Muscle layer of colon (tissue), 2 donors: Measurements from ENCODE around the gene LSAMP.
"Not testable (repeated sequence)": the region's sequence is repeated elsewhere in the genome, so short reads cannot be mapped to it uniquely, and the experiment has no call there.

Source experiments
- H3K27ac ChIP-seq: one replicate; pipeline ENCODE4 v1.7.0; 2013; ENCODE audit warnings: low read depth, mild to moderate bottlenecking, low read length, moderate library complexity
- H3K27me3 ChIP-seq, 2 donors: one replicate each; pipeline ENCODE4 v1.7.0; 2013; ENCODE audit warnings: low read length in 2 of 2, mild to moderate bottlenecking in 2 of 2; ENCODE audit not compliant: insufficient read depth in 2 of 2, control insufficient read depth in 1 of 2
- H3K36me3 ChIP-seq: one replicate; pipeline ENCODE4 v1.7.0; 2013; ENCODE audit warnings: mild to moderate bottlenecking, low read length; ENCODE audit not compliant: insufficient read depth
- H3K4me1 ChIP-seq: one replicate; pipeline ENCODE4 v1.7.0; 2013; ENCODE audit warnings: mild to moderate bottlenecking, low read length; ENCODE audit not compliant: insufficient read depth
- H3K4me3 ChIP-seq, 2 donors: one replicate each; pipeline ENCODE4 v1.7.0; 2013; ENCODE audit warnings: low read length in 2 of 2, low read depth in 1 of 2, mild to moderate bottlenecking in 1 of 2, moderate library complexity in 1 of 2
- H3K9ac ChIP-seq: one replicate; pipeline ENCODE4 v1.7.0; 2013; ENCODE audit warnings: low read length
- H3K9me3 ChIP-seq: one replicate; pipeline ENCODE4 v1.7.0; 2013; ENCODE audit warnings: mild to moderate bottlenecking, low read length
- donor health status: abdominal sarcoma.
- donor health status: Adenocarcinoma of cecum.

LSAMP gene

DNA sequence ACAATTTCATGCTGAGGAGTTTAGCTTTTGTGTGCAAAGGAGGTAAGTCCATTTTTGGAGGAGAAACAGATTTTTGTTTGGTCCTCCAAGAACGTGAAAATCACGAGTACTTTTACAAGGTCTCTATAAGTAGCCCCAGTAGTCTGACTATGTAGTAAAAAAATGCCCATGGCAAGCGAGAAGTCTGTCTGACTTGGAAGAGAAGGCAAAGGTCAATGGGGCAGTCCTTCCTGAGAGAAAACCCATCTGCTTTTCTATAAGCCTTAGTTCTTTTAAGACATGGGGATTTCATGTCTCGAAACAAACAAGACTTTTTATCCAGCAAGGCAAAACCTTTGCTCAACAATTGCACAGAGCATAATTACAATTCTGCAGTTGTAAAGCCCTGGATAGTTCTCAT, 638.8 kb downstream of the LSAMP start:
- H3K27me3 ChIP-seq = no peaks in the 10 kb centered on the region
- no peak overlapping the region for H3K4me3 ChIP-seq
- H3K36me3 ChIP-seq = no peaks in the 10 kb centered on the region
- H3K9me3 ChIP-seq = no peaks in the 10 kb centered on the region
- no peak overlapping the region for H3K9ac ChIP-seq
- H3K4me1 ChIP-seq = peaks cover 14% of the 10 kb centered on the region
- H3K27ac ChIP-seq = no peak overlapping the region

DNA sequence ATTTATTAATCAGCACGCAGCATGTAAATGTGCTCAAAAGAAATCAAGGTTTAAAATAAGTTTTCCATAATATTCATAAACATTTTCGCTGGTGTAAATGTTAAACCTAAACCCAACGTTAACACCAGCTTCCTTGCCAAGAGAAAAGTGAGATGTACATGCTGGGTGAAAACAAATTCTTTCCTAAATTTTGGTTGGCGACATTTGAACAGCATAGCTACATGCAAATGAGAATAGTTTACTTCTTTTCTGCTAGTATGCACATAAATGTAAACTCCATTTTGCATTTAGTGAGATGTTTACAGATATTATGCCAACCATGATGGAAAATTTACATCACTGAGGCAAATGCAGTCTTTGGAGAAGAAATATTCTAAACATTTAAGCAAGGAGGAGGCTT, 639.8 kb downstream of the LSAMP start:
- Histone ChIP-seq H3K9ac (no peak overlapping the region), H3K4me3 (no peak overlapping the region), H3K4me1 (peaks cover 14% of the 10 kb centered on the region), H3K27me3 (no peaks in the 10 kb centered on the region), H3K36me3 (no peaks in the 10 kb centered on the region), H3K27ac (no peak overlapping the region), H3K9me3 (no peaks in the 10 kb centered on the region)

DNA sequence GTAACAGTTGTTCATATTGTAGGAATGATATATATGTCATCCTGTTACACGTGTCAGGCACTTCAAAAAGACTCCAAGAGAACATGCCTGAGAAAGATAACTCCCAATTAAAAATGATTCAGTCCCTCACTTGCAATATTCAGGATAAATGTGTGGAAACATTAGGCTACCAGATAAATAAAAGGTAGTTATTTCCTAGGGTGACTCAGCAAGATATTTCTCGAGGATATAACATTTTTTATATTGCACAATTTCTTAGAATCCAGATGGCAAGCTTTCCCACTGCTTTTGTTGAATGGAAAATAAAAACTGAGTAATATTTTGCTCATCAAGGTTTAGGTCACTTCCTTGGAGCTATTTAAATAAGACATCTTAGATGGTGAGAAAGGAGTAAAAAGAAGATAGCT, 640.6 kb downstream of the LSAMP start:
- H3K36me3 ChIP-seq = no peaks in the 10 kb centered on the region
- no peak overlapping the region for H3K27ac ChIP-seq
- no peaks in the 10 kb centered on the region for H3K9me3 ChIP-seq
- peaks cover 14% of the 10 kb centered on the region for H3K4me1 ChIP-seq
- no peaks in the 10 kb centered on the region for H3K27me3 ChIP-seq
- no peak overlapping the region for H3K4me3 ChIP-seq
- H3K9ac ChIP-seq = no peak overlapping the region

DNA sequence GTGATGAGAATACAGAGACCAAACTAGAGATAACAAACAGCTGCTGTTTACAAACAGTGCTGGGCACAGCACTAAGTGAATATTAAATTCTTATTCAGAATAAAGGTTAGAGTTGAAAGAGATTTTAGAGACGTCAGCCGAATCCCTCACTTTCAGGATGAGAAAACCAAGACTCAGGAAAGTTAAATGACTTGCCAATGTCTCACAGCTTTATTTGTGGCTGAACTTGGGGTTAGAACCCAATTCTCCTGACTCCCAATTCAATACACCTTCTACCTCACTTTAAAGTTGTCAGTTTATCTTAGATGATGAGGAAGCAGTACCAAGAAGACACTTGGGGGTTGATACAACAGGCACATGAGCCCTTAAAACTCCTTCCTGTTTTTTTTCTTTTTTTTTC, 641.1 kb downstream of the LSAMP start:
- no peaks in the 10 kb centered on the region for H3K27me3 ChIP-seq
- peaks cover 10% of the 10 kb centered on the region for H3K4me1 ChIP-seq
- H3K9ac ChIP-seq = no peak overlapping the region
- no peaks in the 10 kb centered on the region for H3K9me3 ChIP-seq
- H3K27ac ChIP-seq = no peak overlapping the region
- H3K36me3 ChIP-seq = no peaks in the 10 kb centered on the region
- no peak overlapping the region for H3K4me3 ChIP-seq

DNA sequence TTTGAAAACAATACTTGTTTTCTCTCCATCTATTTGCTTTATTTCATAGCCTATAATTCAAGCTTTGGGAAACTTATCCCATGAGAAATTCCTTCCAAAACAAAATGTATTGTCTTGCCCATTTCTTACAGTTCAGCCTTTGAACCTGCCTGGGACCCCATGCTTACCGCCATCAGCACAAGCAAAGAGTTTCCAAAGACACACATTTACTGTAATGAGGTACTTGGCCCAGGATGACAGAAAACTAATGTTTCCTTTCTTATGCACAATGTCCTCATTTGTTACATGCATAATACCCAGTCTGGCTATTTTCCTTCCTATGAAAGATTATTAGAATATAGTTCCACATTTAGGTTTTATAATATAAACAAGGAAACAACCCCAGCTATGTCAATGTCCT, 641.6 kb downstream of the LSAMP start:
- Histone ChIP-seq H3K9ac (no peak overlapping the region), H3K4me1 (peaks cover 5% of the 10 kb centered on the region), H3K36me3 (no peaks in the 10 kb centered on the region), H3K9me3 (no peaks in the 10 kb centered on the region), H3K27me3 (no peaks in the 10 kb centered on the region), H3K4me3 (no peak overlapping the region), H3K27ac (no peak overlapping the region)

DNA sequence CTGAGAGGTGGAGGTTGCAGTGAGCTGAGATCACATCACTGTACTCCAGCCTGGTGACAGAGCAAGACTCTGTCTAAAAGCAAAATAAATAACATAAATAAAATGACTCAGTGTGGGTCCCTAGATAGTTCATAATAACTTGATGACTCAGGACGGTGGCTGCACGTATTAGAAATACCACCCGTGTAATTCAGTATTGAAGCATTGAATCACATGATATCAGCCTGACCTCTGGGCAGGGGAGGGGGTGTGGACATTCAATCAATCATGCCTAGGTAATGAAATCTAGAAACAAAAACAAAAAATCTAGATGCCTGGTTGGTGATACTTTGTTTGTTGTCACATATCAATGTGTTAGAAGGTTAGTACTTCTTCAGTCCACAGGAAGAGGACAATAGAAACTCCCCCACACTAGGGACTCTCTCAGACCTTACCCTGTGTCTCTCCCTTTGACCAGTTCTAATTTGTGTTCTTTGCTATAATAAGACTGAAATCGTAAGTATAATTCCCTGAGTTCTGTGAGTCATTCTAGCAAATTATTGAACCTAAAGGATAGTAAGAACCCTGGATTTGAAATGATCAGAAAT, 644.7 kb downstream of the LSAMP start:
- no peaks in the 10 kb centered on the region for H3K4me1 ChIP-seq
- no peak overlapping the region for H3K9ac ChIP-seq
- no peak overlapping the region for H3K27ac ChIP-seq
- H3K9me3 ChIP-seq = no peaks in the 10 kb centered on the region
- no peaks in the 10 kb centered on the region for H3K36me3 ChIP-seq
- no peaks in the 10 kb centered on the region for H3K27me3 ChIP-seq
- H3K4me3 ChIP-seq = no peak overlapping the region

DNA sequence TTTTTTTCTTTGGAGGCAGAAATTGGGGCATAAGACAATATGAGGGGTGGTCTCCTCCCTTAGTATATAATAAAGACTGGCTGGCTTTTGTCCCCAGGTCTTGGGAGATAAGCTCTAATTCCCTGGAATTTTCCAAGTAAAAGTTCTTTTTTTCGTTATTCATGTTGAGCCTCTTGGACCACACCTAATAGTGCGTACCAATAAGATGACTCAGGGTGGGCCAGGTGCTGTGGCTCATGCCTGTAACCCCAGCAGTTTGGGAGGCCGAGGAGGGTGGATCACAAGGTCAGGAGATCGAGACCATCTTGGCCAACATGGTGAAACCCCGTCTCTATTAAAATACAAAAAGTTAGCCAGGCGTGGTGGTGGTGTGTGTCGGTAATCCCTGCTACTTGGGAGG, 645.2 kb downstream of the LSAMP start:
- not testable (repeated sequence) for H3K4me3 ChIP-seq, H3K4me1 ChIP-seq, H3K9ac ChIP-seq, H3K36me3 ChIP-seq, H3K27me3 ChIP-seq, H3K9me3 ChIP-seq, H3K27ac ChIP-seq

DNA sequence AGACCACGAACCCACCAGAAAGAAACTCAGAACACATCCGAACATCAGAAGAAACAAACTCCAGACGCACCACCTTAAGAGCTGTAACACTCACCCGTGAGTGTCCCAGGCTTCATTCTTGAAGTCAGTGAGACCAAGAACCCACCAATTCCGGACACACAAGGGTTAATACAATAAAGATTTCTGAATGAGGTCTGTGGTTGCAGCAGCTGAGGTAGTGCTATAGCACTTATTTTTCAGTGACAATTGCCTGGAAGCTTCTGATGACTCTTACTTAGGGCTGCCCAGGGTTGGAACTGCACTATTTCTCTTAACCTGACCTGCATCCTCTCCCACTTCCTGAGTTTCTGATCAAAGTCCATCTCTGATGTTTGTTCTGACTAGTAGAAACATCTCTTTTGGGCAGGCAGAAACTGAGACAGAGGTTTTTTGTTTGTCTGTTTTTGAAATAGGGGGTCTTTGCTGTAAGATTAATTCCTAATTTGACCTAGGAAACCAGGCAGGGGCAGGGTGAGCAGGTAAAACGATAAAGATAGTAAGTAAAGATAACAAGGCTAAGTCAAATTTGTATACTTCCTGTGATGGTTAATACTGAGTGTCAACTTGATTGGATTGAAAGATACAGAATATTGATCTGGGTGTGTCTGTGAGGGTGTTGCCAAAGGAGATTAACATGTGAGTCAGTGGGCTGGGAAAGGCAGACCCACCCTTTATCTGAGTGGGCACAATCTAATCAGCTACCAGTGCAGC, 652.9 kb downstream of the LSAMP start:
- no peaks in the 10 kb centered on the region for H3K36me3 ChIP-seq
- no peaks in the 10 kb centered on the region for H3K27me3 ChIP-seq
- H3K4me1 ChIP-seq = no peaks in the 10 kb centered on the region
- H3K9ac ChIP-seq = no peak overlapping the region
- no peaks in the 10 kb centered on the region for H3K9me3 ChIP-seq
- H3K4me3 ChIP-seq = no peak overlapping the region
- no peak overlapping the region for H3K27ac ChIP-seq

DNA sequence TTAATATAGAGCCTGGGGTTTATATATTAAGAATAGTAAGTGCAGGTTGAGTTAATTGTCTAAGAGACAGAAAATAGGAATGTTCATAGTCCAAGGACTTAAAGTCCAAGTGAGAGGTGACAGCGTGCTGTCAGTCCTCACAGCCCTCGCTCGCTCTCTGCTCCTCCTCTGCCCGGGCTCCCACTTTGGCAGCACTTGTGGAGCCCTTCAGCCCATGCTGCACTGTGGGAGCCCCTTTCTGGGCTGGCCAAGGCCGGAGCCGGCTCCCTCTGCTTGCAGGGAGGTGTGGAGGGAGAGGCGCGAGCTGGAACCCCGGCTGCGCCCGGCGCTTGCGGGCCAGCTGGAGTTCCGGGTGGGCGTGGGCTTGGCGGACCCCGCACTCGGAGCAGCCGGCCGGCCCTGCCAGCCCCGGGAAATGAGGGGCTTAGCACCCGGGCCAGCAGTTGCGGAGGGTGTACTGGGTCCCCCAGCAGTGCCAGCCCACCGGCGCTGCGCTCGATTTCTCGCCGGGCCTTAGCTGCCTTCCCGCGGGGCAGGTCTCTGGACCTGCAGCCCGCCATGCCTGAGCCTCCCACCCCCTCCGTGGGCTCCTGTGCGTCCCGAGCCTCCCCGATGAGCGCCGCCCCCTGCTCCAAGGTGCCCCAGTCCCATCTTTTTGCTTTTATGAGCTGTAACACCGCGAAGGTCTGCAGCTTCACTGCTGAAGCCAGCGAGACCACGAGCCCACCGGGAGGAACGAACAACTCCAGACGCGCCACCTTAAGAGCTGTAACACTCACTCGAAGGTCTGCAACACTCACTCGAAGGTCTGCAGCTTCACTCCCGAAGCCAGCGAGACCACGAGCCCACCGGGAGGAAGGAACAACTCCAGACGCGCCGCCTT, 653.8 kb downstream of the LSAMP start:
- H3K4me3 ChIP-seq, H3K4me1 ChIP-seq, H3K9me3 ChIP-seq, H3K27ac ChIP-seq, H3K36me3 ChIP-seq, H3K27me3 ChIP-seq, H3K9ac ChIP-seq: not testable (repeated sequence)

DNA sequence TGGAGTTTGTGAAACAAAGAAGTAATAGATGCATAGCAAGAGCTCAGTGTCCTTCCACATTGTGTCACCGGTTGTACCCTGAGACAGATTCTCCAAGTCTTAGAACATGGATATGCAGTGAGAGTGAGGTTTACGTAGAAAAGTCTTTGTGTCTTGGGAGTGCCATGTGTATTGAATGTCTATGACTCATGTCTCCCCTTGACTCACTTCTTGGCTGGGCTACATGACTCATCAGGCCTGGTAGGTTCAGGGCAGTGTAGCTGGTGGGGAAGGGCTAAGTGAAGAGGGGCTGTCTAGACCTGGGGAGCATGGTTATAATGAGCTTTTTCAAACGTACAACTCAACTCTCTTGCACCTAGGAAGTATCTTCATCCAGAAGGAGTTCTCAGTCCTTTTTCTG, 654.5 kb downstream of the LSAMP start:
- Histone ChIP-seq H3K27me3 (no peaks in the 10 kb centered on the region), H3K9me3 (no peaks in the 10 kb centered on the region), H3K9ac (no peak overlapping the region), H3K36me3 (no peaks in the 10 kb centered on the region), H3K4me1 (no peaks in the 10 kb centered on the region), H3K27ac (no peak overlapping the region), H3K4me3 (no peak overlapping the region)

DNA sequence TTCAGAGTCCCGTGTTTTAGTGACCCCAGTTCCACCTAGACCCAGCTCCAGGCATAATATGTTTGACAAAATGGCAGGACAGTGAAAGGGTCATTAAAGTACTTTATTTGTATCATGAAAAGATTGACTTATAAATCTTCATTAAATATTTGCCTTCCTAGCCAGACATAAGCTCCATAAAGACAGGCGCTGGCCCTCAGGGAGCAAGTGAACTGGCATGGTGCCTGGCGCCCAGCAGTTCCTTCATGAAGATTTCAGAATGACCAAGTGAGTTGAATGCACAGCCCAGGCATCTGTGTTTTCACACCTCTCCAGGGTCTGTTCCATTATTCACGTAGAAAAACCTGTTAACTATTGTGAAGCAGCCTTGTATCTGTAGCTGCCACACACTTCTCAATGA, 655.8 kb downstream of the LSAMP start:
- Histone ChIP-seq H3K4me3 (no peak overlapping the region), H3K4me1 (peaks cover 5% of the 10 kb centered on the region), H3K9ac (no peak overlapping the region), H3K27ac (no peak overlapping the region), H3K9me3 (no peaks in the 10 kb centered on the region), H3K27me3 (no peaks in the 10 kb centered on the region), H3K36me3 (no peaks in the 10 kb centered on the region)
